Measurements from ENCODE around the gene NDST1. TPM values are rescaled to one million over a fixed set of nuclear protein-coding genes. Genes with fewer than 3 reads are reported as not detected.

NDST1 gene
- total RNA-seq, 1 experiment from 2014 or later = 33.1 TPM

GRCh38 chr5:150567031-150567717 lies 59.2 kb downstream of the NDST1 start:
- Histone ChIP-seq H3K4me3 (replicated peaks in 1 of 2; ENCODE audit: low read depth in 1 of 2, low read length in 2 of 2) (no peak overlapping the region), H3K9me3 (ENCODE audit: control insufficient read depth in 1 of 2, insufficient read depth in 1 of 2, low read depth in 1 of 2, low read length in 2 of 2) (no peaks in the 10 kb centered on the region), H3K4me2 (ENCODE audit: low read length) (no peak overlapping the region), H3K9me2 (ENCODE audit: insufficient read depth) (no peaks in the 10 kb centered on the region), H3K36me3 (ENCODE audit: control insufficient read depth in 1 of 2, insufficient read depth in 2 of 2, low read length in 2 of 2) (no peaks in the 10 kb centered on the region), H3K27ac (ENCODE audit: low read depth, low read length) (no peak overlapping the region), H3K27me3 (ENCODE audit: insufficient read depth, low read length) (no peaks in the 10 kb centered on the region), H3K4me1 (ENCODE audit: control insufficient read depth in 1 of 2, insufficient read depth in 2 of 2, low read length in 2 of 2) (no peaks in the 10 kb centered on the region; a peak in 1 of 4 replicates), H2AFZ (ENCODE audit: low read depth, low read length, poor library complexity, severe bottlenecking) (no peak overlapping the region), H4K20me1 (ENCODE audit: insufficient read depth) (no peaks in the 10 kb centered on the region), H3K79me2 (ENCODE audit: insufficient read depth, low read length) (no peaks in the 10 kb centered on the region), H3K9ac (ENCODE audit: low read length) (no peak overlapping the region)
- DNase-seq (ENCODE audit: low read depth, low spot score) (no peak), ATAC-seq (no peak)
- BruUV-seq (replicated peaks) = no TSS peak
- RAD21 ChIA-PET (ENCODE audit: low non-redundant PET in 1 of 2, low total read pairs in 2 of 2, uncharacterized antibody in 2 of 2, unreplicated experiment in 2 of 2) = no interaction called here
- POLR2A ChIA-PET = no interaction called here
- TF ChIP-seq ATF3 (IDR thresholded peaks at IDR 0.05) (no peak), POLR2A (IDR thresholded peaks at IDR 0.05; ENCODE audit: borderline replicate concordance, extremely low read depth, insufficient read depth, insufficient read length) (no peak), ZFX (IDR thresholded peaks at IDR 0.05) (no peak)
- CTCF ChIA-PET = no interaction called here
- intact Hi-C loops (cut with micrococcal nuclease) = no loop called here

DNA sequence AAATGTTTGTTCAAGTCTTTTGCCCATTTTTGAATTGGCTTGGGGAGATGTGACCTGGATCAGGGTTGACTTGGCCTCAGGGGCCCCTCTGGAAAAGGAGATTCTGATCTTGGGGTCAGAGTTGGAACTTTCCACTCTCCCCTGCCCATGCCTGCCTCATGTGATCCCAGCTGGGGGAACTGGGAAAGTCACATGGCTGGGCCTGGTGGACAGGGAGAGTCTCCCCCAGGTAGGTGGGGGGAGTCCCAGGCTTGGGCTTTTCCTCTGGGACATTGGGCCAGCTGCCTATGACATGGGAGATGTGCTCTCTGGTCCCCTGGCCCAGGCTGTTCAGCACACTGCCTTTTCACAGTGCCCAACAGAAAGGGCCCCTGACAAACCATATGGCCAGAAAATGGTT lies 60.7 kb downstream of the NDST1 start:
- H3K4me2 ChIP-seq (ENCODE audit: low read length) = no peak overlapping the region
- ChIA-PET RAD21 (ENCODE audit: low non-redundant PET in 1 of 2, low total read pairs in 2 of 2, uncharacterized antibody in 2 of 2, unreplicated experiment in 2 of 2) (no interaction called here), CTCF (no interaction called here), POLR2A (no interaction called here)
- BruUV-seq (replicated peaks) = no TSS peak
- H3K4me1 ChIP-seq (ENCODE audit: control insufficient read depth in 1 of 2, insufficient read depth in 2 of 2, low read length in 2 of 2) = no peaks in the 10 kb centered on the region
- H3K27me3 ChIP-seq (ENCODE audit: insufficient read depth, low read length) = no peaks in the 10 kb centered on the region
- ATAC-seq (no peak), DNase-seq (ENCODE audit: low read depth, low spot score) (no peak)
- no peaks in the 10 kb centered on the region for H3K9me2 ChIP-seq (ENCODE audit: insufficient read depth)
- no peak overlapping the region for H3K9ac ChIP-seq (ENCODE audit: low read length)
- no peak overlapping the region for H2AFZ ChIP-seq (ENCODE audit: low read depth, low read length, poor library complexity, severe bottlenecking)
- H3K79me2 ChIP-seq (ENCODE audit: insufficient read depth, low read length) = no peaks in the 10 kb centered on the region
- H3K27ac ChIP-seq (ENCODE audit: low read depth, low read length) = no peak overlapping the region
- H4K20me1 ChIP-seq (ENCODE audit: insufficient read depth) = no peaks in the 10 kb centered on the region
- H3K36me3 ChIP-seq (ENCODE audit: control insufficient read depth in 1 of 2, insufficient read depth in 2 of 2, low read length in 2 of 2) = no peaks in the 10 kb centered on the region
- intact Hi-C loops (cut with micrococcal nuclease) = no loop called here
- H3K9me3 ChIP-seq (ENCODE audit: control insufficient read depth in 1 of 2, insufficient read depth in 1 of 2, low read depth in 1 of 2, low read length in 2 of 2) = no peaks in the 10 kb centered on the region
- no peak overlapping the region for H3K4me3 ChIP-seq (replicated peaks in 1 of 2; ENCODE audit: low read depth in 1 of 2, low read length in 2 of 2)
- no peak for TF ChIP-seq FOSL1 (IDR thresholded peaks at IDR 0.05; ENCODE audit: low read depth)
- no peak for TF ChIP-seq EZH2phosphoT487 (IDR thresholded peaks at IDR 0.05; ENCODE audit: borderline replicate concordance)
- TF ChIP-seq POLR2AphosphoS5 (IDR thresholded peaks at IDR 0.05; ENCODE audit: low read depth, low read length) = no peak
- TF ChIP-seq YY1 (IDR thresholded peaks at IDR 0.05; ENCODE audit: extremely low read depth, insufficient replicate concordance, low read depth, low read length) = no peak
- TF ChIP-seq CTCF (IDR thresholded peaks at IDR 0.05 in 2 of 3, conservative IDR thresholded peaks at IDR 0.05 in 1 of 3; ENCODE audit: borderline replicate concordance in 1 of 3, insufficient read depth in 1 of 3, low read depth in 2 of 3, low read length in 2 of 3) = no peak
- TF ChIP-seq ATF3 (IDR thresholded peaks at IDR 0.05) = no peak
- no peak for TF ChIP-seq MAX (IDR thresholded peaks at IDR 0.05)
- TF ChIP-seq EZH2 (IDR thresholded peaks at IDR 0.05) = no peak
- TF ChIP-seq CBX3 (IDR thresholded peaks at IDR 0.05; ENCODE audit: low read depth) = no peak
- no peak for TF ChIP-seq JUND (IDR thresholded peaks at IDR 0.05)
- no peak for TF ChIP-seq EGR1 (IDR thresholded peaks at IDR 0.05; ENCODE audit: low read depth)
- TF ChIP-seq ELF1 (IDR thresholded peaks at IDR 0.05; ENCODE audit: borderline replicate concordance, low read depth) = no peak
- TF ChIP-seq, protein P1, sequence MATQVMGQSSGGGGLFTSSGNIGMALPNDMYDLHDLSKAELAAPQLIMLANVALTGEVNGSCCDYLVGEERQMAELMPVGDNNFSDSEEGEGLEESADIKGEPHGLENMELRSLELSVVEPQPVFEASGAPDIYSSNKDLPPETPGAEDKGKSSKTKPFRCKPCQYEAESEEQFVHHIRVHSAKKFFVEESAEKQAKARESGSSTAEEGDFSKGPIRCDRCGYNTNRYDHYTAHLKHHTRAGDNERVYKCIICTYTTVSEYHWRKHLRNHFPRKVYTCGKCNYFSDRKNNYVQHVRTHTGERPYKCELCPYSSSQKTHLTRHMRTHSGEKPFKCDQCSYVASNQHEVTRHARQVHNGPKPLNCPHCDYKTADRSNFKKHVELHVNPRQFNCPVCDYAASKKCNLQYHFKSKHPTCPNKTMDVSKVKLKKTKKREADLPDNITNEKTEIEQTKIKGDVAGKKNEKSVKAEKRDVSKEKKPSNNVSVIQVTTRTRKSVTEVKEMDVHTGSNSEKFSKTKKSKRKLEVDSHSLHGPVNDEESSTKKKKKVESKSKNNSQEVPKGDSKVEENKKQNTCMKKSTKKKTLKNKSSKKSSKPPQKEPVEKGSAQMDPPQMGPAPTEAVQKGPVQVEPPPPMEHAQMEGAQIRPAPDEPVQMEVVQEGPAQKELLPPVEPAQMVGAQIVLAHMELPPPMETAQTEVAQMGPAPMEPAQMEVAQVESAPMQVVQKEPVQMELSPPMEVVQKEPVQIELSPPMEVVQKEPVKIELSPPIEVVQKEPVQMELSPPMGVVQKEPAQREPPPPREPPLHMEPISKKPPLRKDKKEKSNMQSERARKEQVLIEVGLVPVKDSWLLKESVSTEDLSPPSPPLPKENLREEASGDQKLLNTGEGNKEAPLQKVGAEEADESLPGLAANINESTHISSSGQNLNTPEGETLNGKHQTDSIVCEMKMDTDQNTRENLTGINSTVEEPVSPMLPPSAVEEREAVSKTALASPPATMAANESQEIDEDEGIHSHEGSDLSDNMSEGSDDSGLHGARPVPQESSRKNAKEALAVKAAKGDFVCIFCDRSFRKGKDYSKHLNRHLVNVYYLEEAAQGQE (IDR thresholded peaks at IDR 0.05; ENCODE audit: low read depth) = no peak
- no peak for TF ChIP-seq SIN3A (IDR thresholded peaks at IDR 0.05; ENCODE audit: low read depth)
